Activated CD4-positive, alpha-beta T cell treated with anti-CD3 and anti-CD28 coated beads, Interleukin-2, amount 50 U/mL, for 4 hours (primary cell): ENCODE measurements around the gene EVI5.
"Not testable (repeated sequence)": the region's sequence is repeated elsewhere in the genome, so short reads cannot be mapped to it uniquely, and the experiment has no call there.

Experiments used
- DNase-seq, 2 experiments: peaks; one replicate each; pipeline ENCODE4 v3.0.0-alpha.2; 2020

Gene EVI5

GRCh38 chr1:92663775-92664174 is 121.1 kb downstream of the EVI5 start:
- DNase-seq: no peak

- DNase-seq: no peak
Observed at GRCh38 chr1:92662048-92662447, 122.9 kb downstream of the EVI5 start.

DNA sequence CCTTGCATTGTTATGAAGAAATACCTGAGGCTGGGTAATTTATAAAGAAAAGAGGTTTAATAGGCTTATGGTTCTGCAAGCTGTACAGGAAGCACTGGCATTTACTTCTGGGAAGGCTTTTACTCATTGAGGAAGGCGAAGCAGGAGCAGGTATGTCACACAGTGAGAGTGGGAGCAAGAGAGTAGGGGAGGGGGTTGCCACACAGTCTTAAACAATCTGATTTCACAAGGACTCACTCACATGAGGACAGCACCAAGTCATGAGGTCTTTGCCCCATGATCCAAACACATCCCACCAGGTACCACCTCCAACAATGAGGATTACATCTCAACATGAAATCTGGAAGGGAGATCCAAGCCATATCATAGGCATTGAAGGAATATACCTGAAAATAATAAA is 127.2 kb downstream of the EVI5 start:
- no peak for DNase-seq

DNA sequence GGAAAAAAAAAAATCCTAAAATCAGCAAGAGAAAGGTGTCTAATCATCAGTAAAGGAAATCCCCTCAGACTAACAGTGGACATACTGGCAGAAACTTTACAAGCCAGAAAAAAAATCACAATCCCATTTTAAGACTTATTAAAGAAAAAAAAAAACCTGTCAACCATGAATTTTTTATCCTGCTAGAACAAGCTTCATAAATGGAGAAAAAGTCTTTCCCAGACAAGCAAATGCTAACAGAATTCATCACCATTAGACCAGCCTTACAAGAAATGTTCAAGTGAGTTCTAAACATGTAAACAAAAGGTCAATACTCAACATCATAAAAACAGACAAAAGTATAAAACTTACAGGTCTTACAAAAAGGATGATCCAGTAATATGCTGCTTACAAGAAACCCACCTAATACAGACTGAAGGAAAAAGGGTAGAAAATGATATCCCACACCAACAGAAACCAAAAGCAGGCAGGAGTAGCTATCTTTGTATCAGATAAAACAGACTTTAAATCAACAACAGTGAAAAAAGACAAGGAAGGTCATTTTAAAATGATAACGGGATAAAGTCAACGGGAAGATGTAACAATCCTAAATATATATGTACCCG is 129.6 kb downstream of the EVI5 start:
- no peak for DNase-seq

DNA sequence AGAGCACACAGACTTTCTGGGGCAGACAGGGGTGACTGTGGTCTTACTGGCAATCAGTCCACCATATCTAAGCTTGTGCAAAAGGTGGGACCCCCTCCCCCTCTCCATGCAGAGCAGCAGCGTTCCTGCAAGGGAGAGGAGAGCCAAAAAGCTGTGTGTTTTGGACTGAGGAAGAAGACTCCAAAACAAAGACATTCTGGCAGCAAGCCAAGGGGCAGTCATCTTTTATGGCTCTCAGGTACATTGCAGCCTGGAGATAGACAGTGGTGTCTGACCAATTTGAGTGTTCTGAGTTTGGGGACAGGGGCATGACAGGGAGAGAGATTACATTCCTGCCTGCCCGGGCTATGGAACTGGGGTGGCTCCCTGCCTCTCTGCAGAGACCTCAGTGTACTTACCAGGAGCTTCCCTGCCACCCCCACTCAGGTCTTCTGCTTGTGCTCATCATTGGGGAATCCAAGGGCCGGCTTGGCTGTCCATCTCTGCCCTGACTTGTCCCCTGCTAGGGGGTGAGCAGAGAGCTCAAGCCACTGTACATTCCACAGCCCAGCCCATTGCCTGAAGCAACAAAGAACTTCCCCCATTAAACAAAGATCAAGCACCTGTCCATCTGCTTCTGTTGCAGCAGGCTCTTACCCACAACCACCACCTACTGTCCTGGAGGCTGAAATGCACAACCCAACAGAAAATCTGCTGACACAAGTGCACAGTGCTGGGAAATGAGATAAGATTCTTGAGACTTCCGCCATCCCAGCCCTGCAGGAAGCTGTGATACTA is 131.1 kb downstream of the EVI5 start:
- no peak for DNase-seq

DNA sequence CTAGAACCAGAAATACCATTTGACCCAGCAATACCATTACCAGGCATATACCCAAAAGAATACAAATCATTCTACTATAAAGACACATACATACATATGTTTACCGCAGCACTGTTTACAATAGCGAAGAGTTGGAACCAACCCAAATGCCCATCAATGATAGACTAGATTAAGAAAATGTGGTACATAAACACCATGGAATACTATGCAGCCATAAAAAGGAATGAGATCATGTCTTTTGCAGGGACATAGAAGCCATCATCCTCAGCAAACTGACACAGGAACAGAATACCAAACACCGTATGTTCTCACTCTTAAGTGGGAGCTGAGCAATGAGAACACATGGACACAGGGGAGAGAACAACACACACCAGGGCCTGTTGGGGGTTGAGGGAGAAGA is 144.2 kb downstream of the EVI5 start:
- DNase-seq: not testable (repeated sequence)

- DNase-seq: no peak
Observed at GRCh38 chr1:92638498-92638897, 146.4 kb downstream of the EVI5 start.

- DNase-seq: not testable (repeated sequence)
Observed at GRCh38 chr1:92635203-92635602, 149.7 kb downstream of the EVI5 start.

- no peak for DNase-seq
Observed at GRCh38 chr1:92623187-92623778, 161.6 kb downstream of the EVI5 start.

- DNase-seq: no peak
Observed at GRCh38 chr1:92619466-92620189, 165.3 kb downstream of the EVI5 start.

- DNase-seq: no peak
Observed at GRCh38 chr1:92601044-92601443, 183.9 kb downstream of the EVI5 start.

DNA sequence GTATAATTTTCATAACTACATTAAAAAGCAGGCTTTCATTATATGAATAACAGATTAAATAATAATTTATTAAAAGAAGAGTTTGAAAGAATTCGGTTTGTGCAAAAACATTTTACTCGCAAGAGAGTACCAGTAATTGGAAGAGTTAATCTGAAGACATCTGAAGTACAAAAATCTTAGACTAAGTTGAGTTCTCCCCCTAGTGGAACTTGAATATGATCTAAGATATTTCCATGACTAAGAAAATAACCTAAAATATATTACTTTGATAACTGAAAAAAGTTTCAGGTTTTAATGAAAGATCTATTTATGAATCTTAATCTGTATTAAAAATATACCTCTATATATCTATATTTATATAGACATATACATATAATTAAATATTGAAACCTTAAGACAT is 185.7 kb downstream of the EVI5 start:
- no peak for DNase-seq

DNA sequence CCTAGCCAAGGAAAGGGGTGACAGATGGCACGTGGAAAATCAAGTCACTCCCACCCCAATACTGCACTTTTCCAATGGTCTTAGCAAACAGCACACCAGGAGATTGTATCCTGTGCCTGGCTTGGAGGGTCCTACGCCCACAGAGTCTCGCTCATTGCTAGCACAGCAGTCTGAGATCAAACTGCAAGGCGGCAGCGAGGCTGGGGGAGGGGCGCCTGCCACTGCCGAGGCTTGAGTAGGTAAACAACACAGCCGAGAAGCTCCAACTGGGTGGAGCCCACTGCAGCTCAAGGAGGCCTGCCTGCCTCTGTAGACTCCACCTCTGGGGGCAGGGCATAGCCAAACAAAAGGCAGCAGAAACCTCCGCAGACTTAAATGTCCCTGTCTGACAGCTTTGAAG is 195.5 kb downstream of the EVI5 start:
- not testable (repeated sequence) for DNase-seq

DNA sequence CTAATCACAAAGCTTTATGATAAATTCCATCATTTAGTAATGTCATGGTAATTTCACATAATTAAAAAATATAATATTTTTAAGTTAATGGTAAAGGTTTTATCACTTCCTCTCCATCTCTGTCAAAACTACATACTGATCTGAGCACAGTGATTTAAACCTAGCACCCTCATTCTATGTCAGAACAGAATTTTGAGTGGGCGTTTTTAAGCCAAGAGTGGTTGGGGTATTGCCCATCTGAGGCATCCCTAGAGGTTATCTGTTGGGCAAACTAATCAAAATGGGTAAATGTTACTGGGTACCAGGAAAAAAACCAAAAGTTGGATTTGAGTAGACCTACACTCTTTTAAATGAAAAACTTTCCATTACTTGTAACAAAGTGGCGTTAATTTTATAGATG is 197.5 kb downstream of the EVI5 start:
- DNase-seq: no peak

GRCh38 chr1:92585831-92586230 is 199.1 kb downstream of the EVI5 start:
- DNase-seq: no peak

DNA sequence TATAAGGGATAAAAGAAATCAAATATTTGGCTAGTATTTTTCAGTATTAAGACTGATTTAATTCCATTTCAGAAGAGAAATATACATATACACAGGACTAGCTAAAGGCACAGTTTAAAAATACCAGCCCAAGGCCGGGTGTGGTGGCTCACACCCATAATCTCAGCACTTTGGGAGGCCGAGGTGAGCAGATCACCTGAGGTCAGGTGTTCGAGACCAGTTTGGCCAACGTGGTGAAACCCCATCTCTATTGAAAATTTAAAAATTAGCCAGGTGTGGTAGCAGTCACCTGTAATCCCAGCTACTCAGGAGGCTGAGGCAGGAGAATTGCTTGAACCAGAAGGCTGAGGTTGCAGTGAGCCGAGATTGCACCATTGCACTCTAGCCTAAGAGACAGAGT is 200.1 kb downstream of the EVI5 start:
- DNase-seq: not testable (repeated sequence)

GRCh38 chr1:92583821-92584760 is 200.8 kb downstream of the EVI5 start:
- no peak for DNase-seq

DNA sequence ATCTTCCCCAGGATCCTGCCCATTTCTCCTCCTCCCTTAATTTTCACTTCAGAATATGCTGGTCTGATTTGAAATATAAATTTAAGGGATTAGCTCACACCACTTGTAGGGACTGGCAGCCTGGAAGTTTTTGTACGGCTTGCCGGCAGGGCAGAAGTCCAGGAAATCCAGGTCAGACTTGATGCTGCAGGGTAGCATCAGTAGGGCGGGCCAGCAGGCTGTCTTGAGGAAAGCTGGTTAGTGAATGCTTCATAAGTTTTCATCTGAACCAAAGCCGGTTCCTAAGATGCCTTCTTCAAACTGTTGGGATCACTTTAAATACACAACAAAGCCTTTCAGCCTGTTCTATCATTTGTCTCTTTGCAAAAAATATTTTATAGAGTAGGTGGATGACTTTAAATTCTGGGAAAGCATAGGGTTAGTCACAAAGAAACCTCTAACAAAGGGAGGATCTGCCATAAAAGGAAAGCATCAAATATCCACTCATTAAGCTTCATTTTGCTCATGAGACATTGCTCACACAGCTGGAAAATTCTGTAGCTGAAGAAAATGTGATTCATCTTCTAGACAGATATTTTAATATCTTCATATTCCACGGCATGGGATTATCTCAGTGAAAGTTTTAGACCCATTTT is 207.5 kb downstream of the EVI5 start:
- DNase-seq: no peak

GRCh38 chr1:92575123-92575522 is 209.8 kb downstream of the EVI5 start:
- no peak for DNase-seq

- no peak for DNase-seq
Observed at GRCh38 chr1:92572520-92572919, 212.4 kb downstream of the EVI5 start.

- DNase-seq: no peak
Observed at GRCh38 chr1:92571578-92571977, 213.3 kb downstream of the EVI5 start.
